Transverse colon (tissue), 4 donors: ENCODE data around the gene SLC43A3. TPM values are rescaled to one million over a fixed set of nuclear protein-coding genes. Genes with fewer than 3 reads are reported as not detected.

Experiments used
- DNase-seq: peaks from one replicate; pipeline ENCODE4 v3.0.0-alpha.2; 2019
- H3K27ac ChIP-seq, 4 donors: fragments of 200-600 bp; sonication (generic); 2 replicates each; pipeline ENCODE4 v1.5.1; 2016 to 2018; ENCODE audit warnings: inconsistent platforms in 4 of 4
- H3K27me3 ChIP-seq: fragments of 200-600 bp; sonication (generic); 2 replicates; pipeline ENCODE4 v1.5.1; 2017; ENCODE audit warnings: inconsistent platforms
- H3K36me3 ChIP-seq, 4 donors: fragments of 200-600 bp; sonication (generic); 2 replicates each; pipeline ENCODE4 v1.5.1; 2017 to 2019; ENCODE audit warnings: inconsistent platforms in 4 of 4
- H3K4me1 ChIP-seq, 4 donors: fragments of 200-600 bp; sonication (generic); 2 replicates each; pipeline ENCODE4 v1.5.1; 2017 to 2020; ENCODE audit warnings: inconsistent platforms in 4 of 4
- H3K4me3 ChIP-seq, 4 donors: fragments of 200-600 bp; sonication (generic); 1 replicate in 1 of 4; 2 replicates in 3 of 4; pipeline versions ENCODE4 v1.5.1 to v1.6.1; 2017 to 2019; ENCODE audit warnings: inconsistent platforms in 4 of 4
- H3K9me3 ChIP-seq, 2 donors: fragments of 200-600 bp; sonication (generic); 2 replicates each; pipeline ENCODE4 v1.5.1; 2017 to 2019; ENCODE audit warnings: inconsistent platforms in 2 of 2
- CTCF ChIP-seq, 5 experiments: fragments of 200-600 bp in 3 of 5; fragments of 450-650 bp in 2 of 5; sonication (generic) in 3 of 5; IDR thresholded peaks; 1 replicate in 2 of 5; 2 replicates in 3 of 5; pipeline ENCODE4 v1.5.1; 2016 to 2017; ENCODE audit warnings: antibody characterized with exemption in 5 of 5, inconsistent platforms in 3 of 5, mild to moderate bottlenecking in 2 of 5, moderate library complexity in 1 of 5
- EP300 ChIP-seq: sonication (generic); formaldehyde crosslinking; IDR thresholded peaks from one replicate; pipeline ENCODE4 v1.6.1; 2017; ENCODE audit warnings: antibody characterized with exemption, low read depth
- POLR2A ChIP-seq: fragments of 450-650 bp; IDR thresholded peaks from one replicate; pipeline ENCODE4 v1.6.1; 2016; ENCODE audit warnings: antibody characterized with exemption, mild to moderate bottlenecking, moderate library complexity
- POLR2AphosphoS5 ChIP-seq, 3 donors: sonication (generic); formaldehyde crosslinking; IDR thresholded peaks; one replicate each; pipeline ENCODE4 v1.6.1; 2016; ENCODE audit warnings: antibody characterized with exemption in 3 of 3
- WGBS, 2 donors: methylation state at CpG; one replicate each; pipeline ENCODE4 v1.1.5; 2018; ENCODE audit warnings: low coverage in 1 of 2; 5-methylcytosine and 5-hydroxymethylcytosine counted together
- in situ Hi-C, 4 donors: fragments of 200-750 bp; cut with MboI; loops; one replicate each; pipeline versions ENCODE4 v1.15.0 to v1.15.1; 2017; ENCODE audit warnings: low sequenced_read_pairs in 3 of 4, low pct_ligation_motif_present in 1 of 4, low pct_unique_long_range_greater_than_20kb in 1 of 4
- intact Hi-C: fragments of 100-400 bp; cut with DNase I; formaldehyde crosslinking; loops from one replicate; pipeline ENCODE4 v1.15.1; 2023; ENCODE audit warnings: low total_unique reads
- total RNA-seq, 4 donors: library from RNA; depleted of rRNA; stranded (reverse); fragments of >200 nt; gene quantifications; one replicate each; pipeline ENCODE4 v1.1.0, GENCODE V29; 2016

Gene SLC43A3
- total RNA-seq, 4 donors from 2014 or later, result 6.0 to 35.9 (median 19.4) TPM

- no peaks in the 10 kb centered on the region for H3K9me3 ChIP-seq
- intact Hi-C loops, result no loop called here
- no peak for TF ChIP-seq CTCF (IDR thresholded peaks at IDR 0.05)
- no peak for TF ChIP-seq POLR2A
- no peak for TF ChIP-seq POLR2AphosphoS5 (IDR thresholded peaks at IDR 0.05)
- no peak for TF ChIP-seq EP300
- H3K27ac ChIP-seq, result no peak overlapping the region
- in situ Hi-C loops, result loop anchor here in 2 of 4 donors (25.0 kb wide), 2 partner anchors 173 to 1048 kb away; partner anchors contain the start of genes YPEL4 (in 2 of the 2) and OR5B21 (in 1 of the 2)
- no peaks in the 10 kb centered on the region for H3K36me3 ChIP-seq
- no peak overlapping the region for H3K4me3 ChIP-seq
- H3K4me1 ChIP-seq, result peaks cover 3 to 15% (median 14%) of the 10 kb centered on the region in 4 donors
- no peak for DNase-seq
- H3K27me3 ChIP-seq, result peaks cover 28% of the 10 kb centered on the region
- 34 to 54% methylated on average over 4 to 30 of the region's 30 CpGs for WGBS, 2 donors
Observed at GRCh38 chr11:57464539-57465181, 37.7 kb upstream of the SLC43A3 start.

GRCh38 chr11:57463671-57464538 is 37.0 kb upstream of the SLC43A3 start:
- 80 to 100% methylated on average over 2 to 14 of the region's 14 CpGs for WGBS, 2 donors
- no peaks in the 10 kb centered on the region for H3K36me3 ChIP-seq
- H3K4me1 ChIP-seq, result peaks cover 9 to 22% (median 21%) of the 10 kb centered on the region in 4 donors
- H3K27me3 ChIP-seq, result peaks cover 35% of the 10 kb centered on the region
- intact Hi-C loops (no loop called here), in situ Hi-C loops (loop anchor here in 2 of 4 donors (25.0 kb wide), 2 partner anchors 173 to 1048 kb away; partner anchors contain the start of genes YPEL4 (in 2 of the 2) and OR5B21 (in 1 of the 2))
- no peaks in the 10 kb centered on the region for H3K9me3 ChIP-seq
- DNase-seq, result no peak
- H3K4me3 ChIP-seq, result no peak overlapping the region
- TF ChIP-seq CTCF (IDR thresholded peaks at IDR 0.05), result no peak
- TF ChIP-seq EP300, result no peak
- TF ChIP-seq POLR2A, result no peak
- no peak for TF ChIP-seq POLR2AphosphoS5 (IDR thresholded peaks at IDR 0.05)
- no peak overlapping the region for H3K27ac ChIP-seq

- H3K27me3 ChIP-seq, result peaks cover 48% of the 10 kb centered on the region
- 67 to 90% methylated on average over 1 to 3 of the region's 3 CpGs for WGBS, 2 donors
- TF ChIP-seq POLR2A (no peak), EP300 (no peak), CTCF (IDR thresholded peaks at IDR 0.05) (no peak), POLR2AphosphoS5 (IDR thresholded peaks at IDR 0.05) (no peak)
- in situ Hi-C loops (loop anchor here in 2 of 4 donors (25.0 kb wide), 2 partner anchors 175 to 1050 kb away; partner anchors contain the start of genes YPEL4 (in 2 of the 2) and OR5B21 (in 1 of the 2)), intact Hi-C loops (no loop called here)
- no peaks in the 10 kb centered on the region for H3K36me3 ChIP-seq
- H3K4me3 ChIP-seq, result no peak overlapping the region
- DNase-seq, result no peak
- no peaks in the 10 kb centered on the region for H3K9me3 ChIP-seq
- H3K4me1 ChIP-seq, result peaks cover 22 to 35% (median 33%) of the 10 kb centered on the region in 4 donors
- no peak overlapping the region for H3K27ac ChIP-seq
Observed at GRCh38 chr11:57462597-57462996, 35.7 kb upstream of the SLC43A3 start.
